H1 (cell line): ENCODE results near the gene TOGARAM1.

Experiments
- CEBPB ChIP-seq: IDR thresholded peaks from 2 replicates; pipeline ENCODE4 v1.6.1; 2012; ENCODE audit warnings: low read depth, low read length
- CHD2 ChIP-seq: IDR thresholded peaks from 2 replicates; pipeline ENCODE4 v1.6.1; 2012; ENCODE audit warnings: low read length, improper control_type of control experiment
- CREB1 ChIP-seq: IDR thresholded peaks from 2 replicates; pipeline ENCODE4 v1.6.1; 2012; ENCODE audit warnings: inconsistent platforms
- EGR1 ChIP-seq: IDR thresholded peaks from 2 replicates; pipeline ENCODE4 v1.6.1; 2011; ENCODE audit warnings: low read depth, low read length, borderline replicate concordance
- EZH2 ChIP-seq: fragments of 200-600 bp; sonication (generic); IDR thresholded peaks from 2 replicates; pipeline ENCODE4 v1.7.1; 2012; ENCODE audit warnings: low read depth, mild to moderate bottlenecking, moderate library complexity, low read length, inconsistent platforms; ENCODE audit not compliant: severe bottlenecking
- GABPA ChIP-seq: IDR thresholded peaks from 2 replicates; pipeline ENCODE4 v1.6.1; 2011; ENCODE audit warnings: mild to moderate bottlenecking, low read length, moderate library complexity, borderline replicate concordance; ENCODE audit not compliant: insufficient read depth
- JUN ChIP-seq: IDR thresholded peaks from 2 replicates; pipeline ENCODE4 v1.6.1; 2011; ENCODE audit warnings: low read depth, mild to moderate bottlenecking, improper control_type of control experiment, low read length
- POLR2A ChIP-seq, 2 experiments: IDR thresholded peaks; 1 replicate in 1 of 2; 2 replicates in 1 of 2; pipeline ENCODE4 v1.6.1; 2011; ENCODE audit warnings: low read depth in 2 of 2, low read length in 2 of 2, mild to moderate bottlenecking in 2 of 2; ENCODE audit errors: control extremely low read depth in 1 of 2
- POLR2AphosphoS5 ChIP-seq: IDR thresholded peaks from 2 replicates; pipeline ENCODE4 v1.6.1; 2011; ENCODE audit warnings: low read depth, low read length
- RFX5 ChIP-seq: IDR thresholded peaks from 2 replicates; pipeline ENCODE4 v1.6.1; 2011; ENCODE audit warnings: low read depth, low read length, improper control_type of control experiment, borderline replicate concordance
- SIN3A ChIP-seq, 2 experiments: IDR thresholded peaks in 1 of 2; conservative IDR thresholded peaks in 1 of 2; 2 replicates each; pipeline ENCODE4 v1.6.1; 2011 to 2012; ENCODE audit warnings: low read length in 2 of 2, improper control_type of control experiment in 1 of 2, low read depth in 1 of 2, mild to moderate bottlenecking in 1 of 2
- TCF12 ChIP-seq: IDR thresholded peaks from 2 replicates; pipeline ENCODE4 v1.6.1; 2011; ENCODE audit warnings: low read depth, mild to moderate bottlenecking, low read length
- TF ChIP-seq, protein P1 (sequence below): IDR thresholded peaks from 2 replicates; pipeline ENCODE4 v1.6.1; 2012; ENCODE audit warnings: inconsistent platforms

DNA sequence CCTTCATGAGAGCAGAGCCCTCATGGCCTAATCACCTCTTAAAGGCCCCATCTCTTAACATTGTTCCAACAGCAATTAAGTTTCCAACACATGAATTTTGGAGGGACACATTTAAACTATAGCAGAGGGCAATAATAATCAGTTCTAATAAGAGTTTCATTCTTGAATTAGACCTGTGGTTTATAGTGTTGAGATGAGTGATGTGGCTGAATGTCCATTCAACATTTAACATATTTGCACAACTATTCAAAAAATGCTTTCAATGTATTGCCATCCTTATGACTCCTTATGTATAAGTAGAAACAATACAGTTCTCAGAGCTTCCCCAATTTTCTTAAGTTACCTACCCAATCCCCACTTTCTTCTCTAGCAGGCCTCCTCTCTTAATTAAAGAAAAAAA is 21.8 kb upstream of the TOGARAM1 start:
- TF ChIP-seq CREB1 (no peak), SIN3A (conservative IDR thresholded peaks at IDR 0.05 in 1 of 2, IDR thresholded peaks at IDR 0.05 in 1 of 2; ENCODE audit: low read depth in 1 of 2, low read length in 2 of 2) (no peak), JUN (no peak), EZH2 (no peak), POLR2AphosphoS5 (no peak), EGR1 (no peak), CEBPB (no peak), RFX5 (no peak), TCF12 (no peak), GABPA (no peak), CHD2 (no peak), POLR2A (IDR thresholded peaks at IDR 0.05; ENCODE audit: control extremely low read depth in 1 of 2, low read depth in 2 of 2, low read length in 2 of 2) (no peak)
- TF ChIP-seq, protein P1, sequence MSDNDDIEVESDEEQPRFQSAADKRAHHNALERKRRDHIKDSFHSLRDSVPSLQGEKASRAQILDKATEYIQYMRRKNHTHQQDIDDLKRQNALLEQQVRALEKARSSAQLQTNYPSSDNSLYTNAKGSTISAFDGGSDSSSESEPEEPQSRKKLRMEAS, result no peak
